ENCODE data around the gene RRAD.

DNA sequence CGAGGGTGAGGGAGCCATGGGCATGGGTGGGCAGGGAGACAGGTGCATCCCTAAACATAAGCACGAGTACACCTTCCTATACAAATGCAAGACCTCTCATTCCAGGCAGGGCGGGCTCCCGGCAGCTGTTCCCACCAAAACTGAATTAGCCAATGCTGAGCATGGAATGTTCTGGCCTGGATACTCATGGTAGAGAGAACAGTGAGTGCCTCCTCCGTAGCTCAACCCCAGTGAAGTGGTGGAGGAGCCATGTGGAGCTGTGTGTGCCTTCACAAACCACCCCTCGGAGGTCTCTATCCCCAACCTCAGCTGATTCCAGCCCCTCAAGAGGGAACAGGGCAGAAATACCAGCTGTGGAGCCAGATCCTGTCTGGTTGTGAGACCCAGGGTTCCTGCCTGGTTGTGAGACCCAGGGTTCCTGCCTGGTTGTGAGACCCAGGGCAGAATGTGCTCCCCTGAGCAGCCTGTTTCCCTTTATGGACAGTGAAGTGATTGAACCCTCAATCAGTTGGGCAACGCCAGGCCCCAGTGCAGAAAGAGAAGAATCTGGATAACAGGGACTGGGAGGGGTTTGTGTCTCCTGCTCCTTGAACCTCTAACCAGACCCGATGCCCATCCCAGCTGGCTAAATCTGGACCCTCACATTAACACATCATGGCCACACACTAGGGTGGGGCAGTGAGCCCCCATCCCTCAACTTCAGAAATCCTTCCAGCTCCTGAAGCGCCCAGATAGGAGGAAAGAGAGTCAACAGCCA is 4.2 kb downstream of the RRAD start:
- no peak for TF ChIP-seq CTCF (IDR thresholded peaks at IDR 0.05)
- no peak for TF ChIP-seq POLR2A (IDR thresholded peaks at IDR 0.05)

Data from body of pancreas (tissue), 4 donors.